HEK293 (cell line): ENCODE measurements around the gene NOC4L.

Source experiments
- ZBTB8A ChIP-seq: fragments of 450-650 bp; formaldehyde crosslinking; IDR thresholded peaks from 2 replicates; pipeline ENCODE4 v1.5.1; 2016; ENCODE audit warnings: missing biosample characterization, missing genetic modification characterization
- TF ChIP-seq, protein P1 (sequence below): fragments of 450-650 bp; formaldehyde crosslinking; IDR thresholded peaks from 2 replicates; pipeline ENCODE4 v1.5.1; 2016; ENCODE audit warnings: missing biosample characterization, missing genetic modification characterization, borderline replicate concordance
- TF ChIP-seq, protein P2 (sequence below): fragments of 450-650 bp; formaldehyde crosslinking; IDR thresholded peaks from 2 replicates; pipeline ENCODE4 v1.5.1; 2017; ENCODE audit warnings: missing biosample characterization, mild to moderate bottlenecking, missing genetic modification characterization, moderate library complexity

GRCh38 chr12:132099739-132100138 is 44.5 kb upstream of the NOC4L start:
- TF ChIP-seq ZBTB8A: no peak
- TF ChIP-seq, protein P1, sequence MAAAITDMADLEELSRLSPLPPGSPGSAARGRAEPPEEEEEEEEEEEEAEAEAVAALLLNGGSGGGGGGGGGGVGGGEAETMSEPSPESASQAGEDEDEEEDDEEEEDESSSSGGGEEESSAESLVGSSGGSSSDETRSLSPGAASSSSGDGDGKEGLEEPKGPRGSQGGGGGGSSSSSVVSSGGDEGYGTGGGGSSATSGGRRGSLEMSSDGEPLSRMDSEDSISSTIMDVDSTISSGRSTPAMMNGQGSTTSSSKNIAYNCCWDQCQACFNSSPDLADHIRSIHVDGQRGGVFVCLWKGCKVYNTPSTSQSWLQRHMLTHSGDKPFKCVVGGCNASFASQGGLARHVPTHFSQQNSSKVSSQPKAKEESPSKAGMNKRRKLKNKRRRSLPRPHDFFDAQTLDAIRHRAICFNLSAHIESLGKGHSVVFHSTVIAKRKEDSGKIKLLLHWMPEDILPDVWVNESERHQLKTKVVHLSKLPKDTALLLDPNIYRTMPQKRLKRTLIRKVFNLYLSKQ: no peak
- TF ChIP-seq, protein P2, sequence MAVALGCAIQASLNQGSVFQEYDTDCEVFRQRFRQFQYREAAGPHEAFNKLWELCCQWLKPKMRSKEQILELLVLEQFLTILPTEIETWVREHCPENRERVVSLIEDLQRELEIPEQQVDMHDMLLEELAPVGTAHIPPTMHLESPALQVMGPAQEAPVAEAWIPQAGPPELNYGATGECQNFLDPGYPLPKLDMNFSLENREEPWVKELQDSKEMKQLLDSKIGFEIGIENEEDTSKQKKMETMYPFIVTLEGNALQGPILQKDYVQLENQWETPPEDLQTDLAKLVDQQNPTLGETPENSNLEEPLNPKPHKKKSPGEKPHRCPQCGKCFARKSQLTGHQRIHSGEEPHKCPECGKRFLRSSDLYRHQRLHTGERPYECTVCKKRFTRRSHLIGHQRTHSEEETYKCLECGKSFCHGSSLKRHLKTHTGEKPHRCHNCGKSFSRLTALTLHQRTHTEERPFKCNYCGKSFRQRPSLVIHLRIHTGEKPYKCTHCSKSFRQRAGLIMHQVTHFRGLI (tag by site-specific recombination): peak; percentile 84
